Prostate gland (tissue), 2 donors: ENCODE measurements around the gene CLHC1. TPM values are rescaled to one million over a fixed set of nuclear protein-coding genes. Genes with fewer than 3 reads are reported as not detected.
A peak's percentile ranks its signal among the peaks of the same experiment; 100 is the strongest.
"Not testable (repeated sequence)": the region's sequence is repeated elsewhere in the genome, so short reads cannot be mapped to it uniquely, and the experiment has no call there.

Experiments used
- DNase-seq: peaks from one replicate; pipeline ENCODE4 v3.0.0-alpha.2; 2019; ENCODE audit warnings: low spot score
- H3K27ac ChIP-seq, 2 donors: fragments of 200-600 bp; sonication (generic); 2 replicates each; pipeline ENCODE4 v1.5.1; 2017 to 2019
- H3K27me3 ChIP-seq: fragments of 200-600 bp; sonication (generic); replicated peaks from 2 replicates; pipeline ENCODE4 v1.5.1; 2019; ENCODE audit not compliant: insufficient read depth
- H3K36me3 ChIP-seq, 2 donors: fragments of 200-600 bp; sonication (generic); 1 replicate in 1 of 2; 2 replicates in 1 of 2; pipeline versions ENCODE4 v1.5.1 to v1.8.1; 2017 to 2019
- H3K4me1 ChIP-seq: fragments of 200-600 bp; sonication (generic); replicated peaks from 2 replicates; pipeline ENCODE4 v1.5.1; 2019
- H3K4me3 ChIP-seq, 2 donors: fragments of 200-600 bp; sonication (generic); 2 replicates each; pipeline ENCODE4 v1.5.1; 2017 to 2019
- H3K9me3 ChIP-seq: fragments of 200-600 bp; sonication (generic); 2 replicates; pipeline ENCODE4 v1.5.1; 2017
- CTCF ChIP-seq, 4 experiments: fragments of 200-600 bp in 2 of 4; fragments of 450-650 bp in 2 of 4; sonication (generic) in 2 of 4; IDR thresholded peaks; 1 replicate in 3 of 4; 2 replicates in 1 of 4; pipeline ENCODE4 v1.5.1; 2016 to 2019; ENCODE audit warnings: antibody characterized with exemption in 4 of 4, mild to moderate bottlenecking in 2 of 4, moderate library complexity in 2 of 4
- POLR2A ChIP-seq: fragments of 450-650 bp; IDR thresholded peaks from one replicate; pipeline ENCODE4 v1.6.1; 2016; ENCODE audit warnings: antibody characterized with exemption, mild to moderate bottlenecking
- POLR2AphosphoS5 ChIP-seq: sonication (generic); formaldehyde crosslinking; IDR thresholded peaks from one replicate; pipeline ENCODE4 v1.6.1; 2017; ENCODE audit warnings: antibody characterized with exemption
- WGBS: methylation state at CpG from one replicate; pipeline ENCODE4 v1.1.5; 2018; 5-methylcytosine and 5-hydroxymethylcytosine counted together
- intact Hi-C: fragments of 100-400 bp; cut with DNase I; formaldehyde crosslinking; loops from one replicate; pipeline ENCODE4 v1.14.2; 2022
- total RNA-seq, 2 donors: library from RNA; depleted of rRNA; stranded (reverse); fragments of >200 nt; gene quantifications; one replicate each; pipeline ENCODE4 v1.1.0, GENCODE V29; 2016

CLHC1 gene
- 10 to 100 TPM in 1 of 2 donors, 1 to 10 TPM in 1; 5.4 to 15.7 TPM for total RNA-seq

GRCh38 chr2:55232084-55232862, at the start of gene CLHC1, which contains the start of gene RPS27A:
Gene CLHC1, minus strand, starts transcription at chr2:55232293. Its CDS starts 9,882 bp downstream, at chr2:55222411.
Gene RPS27A, plus strand, starts transcription at chr2:55232688. Its CDS starts 137 bp downstream, at chr2:55232825.
- Histone ChIP-seq H3K4me3 (peak within 1 kb of the TSS; percentile 73 to 75), H3K4me1 (peaks cover 12% of the 10 kb centered on the region), H3K27ac (peak within 1 kb of the TSS; percentile 92 to 94), H3K36me3 (peaks cover 6 to 9% of the 10 kb centered on the region in 2 donors), H3K27me3 (no peaks in the 10 kb centered on the region), H3K9me3 (no peaks in the 10 kb centered on the region)
- under 1% methylated on average over 37 of the region's 37 CpGs for WGBS
- TF ChIP-seq POLR2AphosphoS5 (peak; percentile 89), POLR2A (peak; percentile 82), CTCF (IDR thresholded peaks at IDR 0.05) (peak in 2 of 4 experiments; percentile 16 to 37)
- DNase-seq = peak; percentile 88
- intact Hi-C loops = loop anchor here (5.0 kb wide), 1 partner anchor 35 kb away; the partner anchor contains the start of gene MTIF2

- H3K27me3 ChIP-seq, H3K9me3 ChIP-seq, H3K36me3 ChIP-seq, H3K4me3 ChIP-seq, H3K4me1 ChIP-seq, DNase-seq: not testable (repeated sequence)
- 63% methylated on average over 5 of the region's 5 CpGs for WGBS
- peak overlapping the region; percentile 87 to 93 for H3K27ac ChIP-seq
- intact Hi-C loops = loop anchor here (5.0 kb wide), 1 partner anchor 136 kb away; the partner anchor contains the start of gene CCDC88A
These were observed 48.9 kb upstream of the CLHC1 start for GRCh38 chr2:55280851-55281546.

GRCh38 chr2:55279859-55280424, 47.8 kb upstream of the CLHC1 start:
- WGBS = 62% methylated on average over 7 of the region's 7 CpGs
- DNase-seq = not testable (repeated sequence)
- intact Hi-C loops = loop anchor here (5.0 kb wide), 1 partner anchor 137 kb away; the partner anchor contains the start of gene CCDC88A

GRCh38 chr2:55279214-55279835, 47.2 kb upstream of the CLHC1 start:
- DNase-seq, H3K27me3 ChIP-seq, H3K9me3 ChIP-seq, H3K36me3 ChIP-seq, intact Hi-C loops, H3K4me3 ChIP-seq, H3K4me1 ChIP-seq, H3K27ac ChIP-seq: not testable (repeated sequence)
- WGBS = 46% methylated on average over 10 of the region's 10 CpGs

More at GRCh38 chr2:55279859-55280424, 47.8 kb upstream of the CLHC1 start:
- H3K36me3 ChIP-seq, H3K27me3 ChIP-seq, H3K9me3 ChIP-seq, H3K4me3 ChIP-seq, H3K4me1 ChIP-seq: not testable (repeated sequence)
- peak overlapping the region; percentile 23 to 28 for H3K27ac ChIP-seq

- WGBS = 43% methylated on average over 3 of the region's 3 CpGs
- H3K36me3 ChIP-seq = no peaks in the 10 kb centered on the region
- intact Hi-C loops = no loop called here
- no peaks in the 10 kb centered on the region for H3K27me3 ChIP-seq
- H3K27ac ChIP-seq = peak overlapping the region in 1 of 2 donors; percentile 38
- H3K9me3 ChIP-seq = no peaks in the 10 kb centered on the region
- no peaks in the 10 kb centered on the region for H3K4me1 ChIP-seq
- DNase-seq = peak; percentile 22
- TF ChIP-seq CTCF (IDR thresholded peaks at IDR 0.05) = no peak
- TF ChIP-seq POLR2AphosphoS5 = peak; percentile 47
- no peak overlapping the region for H3K4me3 ChIP-seq
These were observed 45.2 kb upstream of the CLHC1 start for GRCh38 chr2:55277310-55277709.

- H3K9me3 ChIP-seq, intact Hi-C loops, DNase-seq, H3K36me3 ChIP-seq, H3K27me3 ChIP-seq, H3K4me1 ChIP-seq, H3K4me3 ChIP-seq, H3K27ac ChIP-seq: not testable (repeated sequence)
- 87% methylated on average over 2 of the region's 2 CpGs for WGBS
These were observed 42.3 kb upstream of the CLHC1 start for GRCh38 chr2:55274346-55274745.
